NB4 (cell line): Measurements from ENCODE around the gene CAND2.
"Not testable (repeated sequence)": the region's sequence is repeated elsewhere in the genome, so short reads cannot be mapped to it uniquely, and the experiment has no call there.

ENCODE experiments used
- DNase-seq: peaks from one replicate; pipeline ENCODE4 v3.0.0; 2010; ENCODE audit warnings: low read depth
- H3K4me3 ChIP-seq: one replicate; pipeline ENCODE4 v1.5.1; 2011; ENCODE audit warnings: mild to moderate bottlenecking, low read depth, low read length, moderate library complexity
- MYC ChIP-seq: IDR thresholded peaks from 2 replicates; pipeline ENCODE4 v1.6.1; 2011; ENCODE audit warnings: low read depth, low read length
- POLR2A ChIP-seq: IDR thresholded peaks from 2 replicates; pipeline ENCODE4 v1.6.1; 2011; ENCODE audit warnings: mild to moderate bottlenecking; ENCODE audit not compliant: insufficient read length; ENCODE audit errors: extremely low read depth
- TF ChIP-seq, protein P1 (sequence below): IDR thresholded peaks from one replicate; pipeline ENCODE4 v1.5.1; 2012; ENCODE audit warnings: low read depth, low read length
- TF ChIP-seq, protein P2 (sequence below): IDR thresholded peaks from 2 replicates; pipeline ENCODE4 v1.6.1; 2011; ENCODE audit warnings: low read depth, low read length

Gene CAND2

GRCh38 chr3:12772462-12772861, 24.0 kb upstream of the CAND2 start:
- TF ChIP-seq, protein P1, sequence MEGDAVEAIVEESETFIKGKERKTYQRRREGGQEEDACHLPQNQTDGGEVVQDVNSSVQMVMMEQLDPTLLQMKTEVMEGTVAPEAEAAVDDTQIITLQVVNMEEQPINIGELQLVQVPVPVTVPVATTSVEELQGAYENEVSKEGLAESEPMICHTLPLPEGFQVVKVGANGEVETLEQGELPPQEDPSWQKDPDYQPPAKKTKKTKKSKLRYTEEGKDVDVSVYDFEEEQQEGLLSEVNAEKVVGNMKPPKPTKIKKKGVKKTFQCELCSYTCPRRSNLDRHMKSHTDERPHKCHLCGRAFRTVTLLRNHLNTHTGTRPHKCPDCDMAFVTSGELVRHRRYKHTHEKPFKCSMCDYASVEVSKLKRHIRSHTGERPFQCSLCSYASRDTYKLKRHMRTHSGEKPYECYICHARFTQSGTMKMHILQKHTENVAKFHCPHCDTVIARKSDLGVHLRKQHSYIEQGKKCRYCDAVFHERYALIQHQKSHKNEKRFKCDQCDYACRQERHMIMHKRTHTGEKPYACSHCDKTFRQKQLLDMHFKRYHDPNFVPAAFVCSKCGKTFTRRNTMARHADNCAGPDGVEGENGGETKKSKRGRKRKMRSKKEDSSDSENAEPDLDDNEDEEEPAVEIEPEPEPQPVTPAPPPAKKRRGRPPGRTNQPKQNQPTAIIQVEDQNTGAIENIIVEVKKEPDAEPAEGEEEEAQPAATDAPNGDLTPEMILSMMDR = no peak
- no peak for TF ChIP-seq POLR2A
- no peak for TF ChIP-seq MYC
- TF ChIP-seq, protein P2, sequence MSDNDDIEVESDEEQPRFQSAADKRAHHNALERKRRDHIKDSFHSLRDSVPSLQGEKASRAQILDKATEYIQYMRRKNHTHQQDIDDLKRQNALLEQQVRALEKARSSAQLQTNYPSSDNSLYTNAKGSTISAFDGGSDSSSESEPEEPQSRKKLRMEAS = no peak
- H3K4me3 ChIP-seq = no peak overlapping the region
- DNase-seq = no peak

GRCh38 chr3:12773030-12773709, 23.3 kb upstream of the CAND2 start:
- no peak for DNase-seq
- TF ChIP-seq, protein P1 = no peak
- TF ChIP-seq, protein P2 = no peak
- TF ChIP-seq MYC (no peak), POLR2A (no peak)
- no peak overlapping the region for H3K4me3 ChIP-seq

- DNase-seq = no peak
- no peak overlapping the region for H3K4me3 ChIP-seq
- TF ChIP-seq MYC (no peak), POLR2A (no peak)
- TF ChIP-seq, protein P2 = no peak
- TF ChIP-seq, protein P1 = no peak
Observed at GRCh38 chr3:12773710-12774086, 22.8 kb upstream of the CAND2 start.

- no peak for DNase-seq
- no peak overlapping the region for H3K4me3 ChIP-seq
- TF ChIP-seq POLR2A = no peak
- TF ChIP-seq, protein P2 = no peak
- TF ChIP-seq, protein P1 = no peak
- TF ChIP-seq MYC = no peak
Observed at GRCh38 chr3:12774619-12775018, 21.9 kb upstream of the CAND2 start.

DNA sequence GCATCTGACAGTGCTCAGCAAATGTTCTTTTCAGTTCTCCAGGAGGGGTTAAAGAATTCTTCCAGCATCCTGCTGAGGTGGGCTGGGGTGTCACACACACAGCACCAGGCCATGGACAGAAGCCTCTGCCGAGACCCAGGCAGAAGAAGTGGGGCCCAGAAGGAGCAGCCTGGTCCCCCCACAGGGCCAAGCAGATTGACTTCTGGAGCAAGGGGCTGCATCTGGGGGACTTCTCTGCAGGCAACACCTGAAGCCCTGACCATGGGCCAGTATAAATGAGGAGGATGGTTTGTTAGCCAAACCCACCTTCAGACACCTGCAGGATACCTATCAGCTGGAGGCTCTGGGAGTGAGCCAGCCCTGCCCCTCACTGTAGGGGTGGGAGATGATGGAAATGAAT, 21.3 kb upstream of the CAND2 start:
- no peak overlapping the region for H3K4me3 ChIP-seq
- TF ChIP-seq, protein P1 = no peak
- TF ChIP-seq POLR2A (no peak), MYC (no peak)
- TF ChIP-seq, protein P2 = no peak
- no peak for DNase-seq

GRCh38 chr3:12775970-12776369, 20.5 kb upstream of the CAND2 start:
- not testable (repeated sequence) for DNase-seq, H3K4me3 ChIP-seq
